NB4 (cell line): ENCODE measurements around the gene RPP25L.

Experiments used
- CTCF ChIP-seq: IDR thresholded peaks from one replicate; pipeline ENCODE4 v1.5.1; 2012; ENCODE audit warnings: low read depth, low read length
- POLR2A ChIP-seq: IDR thresholded peaks from 2 replicates; pipeline ENCODE4 v1.6.1; 2011; ENCODE audit warnings: mild to moderate bottlenecking; ENCODE audit not compliant: insufficient read length; ENCODE audit errors: extremely low read depth

- TF ChIP-seq CTCF: no peak
- no peak for TF ChIP-seq POLR2A
Observed at GRCh38 chr9:34575862-34576596, 35.9 kb downstream of the RPP25L start.
